ACC112 (cell line): Measurements from ENCODE around the gene MED23.
A peak's percentile ranks its signal among the peaks of the same experiment; 100 is the strongest.

Experiments used
- H2AFZ ChIP-seq: fragments of 200-600 bp; sonication (generic); one replicate; pipeline ENCODE4 v1.6.0; 2017; ENCODE audit warnings: antibody characterized with exemption, low read length; ENCODE audit not compliant: unreplicated experiment
- H3K27ac ChIP-seq: fragments of 200-600 bp; sonication (generic); 2 replicates; pipeline ENCODE4 v1.5.1; 2014; ENCODE audit warnings: low read depth, mild to moderate bottlenecking, antibody characterized with exemption, low read length, moderate library complexity
- H3K27me3 ChIP-seq: fragments of 200-600 bp; sonication (generic); 2 replicates; pipeline ENCODE4 v1.6.1; 2014; ENCODE audit warnings: mild to moderate bottlenecking, antibody characterized with exemption, low read length, moderate library complexity, mixed read lengths; ENCODE audit not compliant: insufficient read depth
- H3K36me3 ChIP-seq: fragments of 200-600 bp; sonication (generic); 2 replicates; pipeline ENCODE4 v1.6.1; 2016; ENCODE audit warnings: mild to moderate bottlenecking, antibody characterized with exemption, low read length, moderate library complexity, mixed read lengths; ENCODE audit not compliant: insufficient read depth
- H3K4me1 ChIP-seq: fragments of 200-600 bp; sonication (generic); one replicate; pipeline ENCODE4 v1.6.1; 2016; ENCODE audit warnings: low read length, mixed read lengths; ENCODE audit not compliant: insufficient read depth, unreplicated experiment, control insufficient read depth
- H3K4me3 ChIP-seq: fragments of 200-600 bp; sonication (generic); 2 replicates; pipeline ENCODE4 v1.5.1; 2014; ENCODE audit warnings: mild to moderate bottlenecking, low read depth, low read length
- H3K79me2 ChIP-seq: fragments of 200-600 bp; sonication (generic); one replicate; pipeline ENCODE4 v1.6.0; 2016; ENCODE audit warnings: low read length; ENCODE audit not compliant: control insufficient read depth, unreplicated experiment, insufficient read depth

Gene MED23

GRCh38 chr6:131602781-131603312, 25.2 kb downstream of the MED23 start:
- peaks cover 42% of the 10 kb centered on the region for H3K36me3 ChIP-seq
- H3K4me1 ChIP-seq: peaks cover 8% of the 10 kb centered on the region
- no peak overlapping the region for H3K4me3 ChIP-seq
- H3K79me2 ChIP-seq: no peaks in the 10 kb centered on the region
- no peaks in the 10 kb centered on the region for H3K27me3 ChIP-seq
- H3K27ac ChIP-seq: peak overlapping the region; percentile 65
- H2AFZ ChIP-seq: no peak overlapping the region

GRCh38 chr6:131600716-131601115, 27.3 kb downstream of the MED23 start:
- no peaks in the 10 kb centered on the region for H3K79me2 ChIP-seq
- H3K27me3 ChIP-seq: no peaks in the 10 kb centered on the region
- peaks cover 8% of the 10 kb centered on the region for H3K4me1 ChIP-seq
- no peak overlapping the region for H3K27ac ChIP-seq
- peaks cover 45% of the 10 kb centered on the region for H3K36me3 ChIP-seq
- H2AFZ ChIP-seq: no peak overlapping the region
- H3K4me3 ChIP-seq: no peak overlapping the region

- Histone ChIP-seq H3K4me1 (no peaks in the 10 kb centered on the region), H3K27me3 (no peaks in the 10 kb centered on the region), H3K27ac (no peak overlapping the region), H3K79me2 (no peaks in the 10 kb centered on the region), H3K36me3 (peaks cover 66% of the 10 kb centered on the region), H2AFZ (no peak overlapping the region), H3K4me3 (no peak overlapping the region)
Observed at GRCh38 chr6:131597446-131597845, 30.6 kb downstream of the MED23 start.

- H2AFZ ChIP-seq: no peak overlapping the region
- H3K4me1 ChIP-seq: no peaks in the 10 kb centered on the region
- no peaks in the 10 kb centered on the region for H3K27me3 ChIP-seq
- no peaks in the 10 kb centered on the region for H3K79me2 ChIP-seq
- no peak overlapping the region for H3K4me3 ChIP-seq
- peaks cover 55% of the 10 kb centered on the region for H3K36me3 ChIP-seq
- no peak overlapping the region for H3K27ac ChIP-seq
Observed at GRCh38 chr6:131594074-131594473, 34.0 kb downstream of the MED23 start.

GRCh38 chr6:131592935-131593334, 35.1 kb downstream of the MED23 start:
- no peaks in the 10 kb centered on the region for H3K4me1 ChIP-seq
- H3K79me2 ChIP-seq: no peaks in the 10 kb centered on the region
- no peak overlapping the region for H2AFZ ChIP-seq
- H3K27me3 ChIP-seq: no peaks in the 10 kb centered on the region
- no peak overlapping the region for H3K27ac ChIP-seq
- peaks cover 53% of the 10 kb centered on the region for H3K36me3 ChIP-seq
- H3K4me3 ChIP-seq: no peak overlapping the region

GRCh38 chr6:131588643-131589042, 39.4 kb downstream of the MED23 start:
- Histone ChIP-seq H3K27me3 (no peaks in the 10 kb centered on the region), H3K4me3 (no peak overlapping the region), H3K27ac (no peak overlapping the region), H2AFZ (no peak overlapping the region), H3K4me1 (no peaks in the 10 kb centered on the region), H3K36me3 (peaks cover 36% of the 10 kb centered on the region), H3K79me2 (no peaks in the 10 kb centered on the region)

- no peak overlapping the region for H3K4me3 ChIP-seq
- no peaks in the 10 kb centered on the region for H3K79me2 ChIP-seq
- H3K4me1 ChIP-seq: no peaks in the 10 kb centered on the region
- H2AFZ ChIP-seq: no peak overlapping the region
- no peak overlapping the region for H3K27ac ChIP-seq
- H3K27me3 ChIP-seq: no peaks in the 10 kb centered on the region
- peaks cover 39% of the 10 kb centered on the region for H3K36me3 ChIP-seq
Observed at GRCh38 chr6:131587909-131588308, 40.1 kb downstream of the MED23 start.

- no peaks in the 10 kb centered on the region for H3K79me2 ChIP-seq
- no peaks in the 10 kb centered on the region for H3K27me3 ChIP-seq
- no peaks in the 10 kb centered on the region for H3K4me1 ChIP-seq
- H3K4me3 ChIP-seq: no peak overlapping the region
- peaks cover 34% of the 10 kb centered on the region for H3K36me3 ChIP-seq
- no peak overlapping the region for H3K27ac ChIP-seq
- H2AFZ ChIP-seq: no peak overlapping the region
Observed at GRCh38 chr6:131586543-131586942, 41.5 kb downstream of the MED23 start.

- Histone ChIP-seq H3K4me3 (no peak overlapping the region), H2AFZ (no peak overlapping the region), H3K36me3 (peaks cover 27% of the 10 kb centered on the region), H3K27me3 (no peaks in the 10 kb centered on the region), H3K4me1 (no peaks in the 10 kb centered on the region), H3K79me2 (no peaks in the 10 kb centered on the region), H3K27ac (no peak overlapping the region)
Observed at GRCh38 chr6:131581523-131581922, 46.5 kb downstream of the MED23 start.

GRCh38 chr6:131575834-131576478, 52.1 kb downstream of the MED23 start:
- no peak overlapping the region for H3K27ac ChIP-seq
- peaks cover 17% of the 10 kb centered on the region; the same call in 1 of the 2 replicates for H3K36me3 ChIP-seq
- no peaks in the 10 kb centered on the region for H3K79me2 ChIP-seq
- no peaks in the 10 kb centered on the region for H3K27me3 ChIP-seq
- H2AFZ ChIP-seq: no peak overlapping the region
- H3K4me1 ChIP-seq: no peaks in the 10 kb centered on the region
- H3K4me3 ChIP-seq: no peak overlapping the region

GRCh38 chr6:131574686-131575085, 53.4 kb downstream of the MED23 start:
- Histone ChIP-seq H3K27me3 (no peaks in the 10 kb centered on the region), H3K4me1 (no peaks in the 10 kb centered on the region), H3K36me3 (0 out of 2 replicates have a peak, but pooled peaks cover 7% of the 10 kb centered on the region), H3K4me3 (no peak overlapping the region), H3K79me2 (no peaks in the 10 kb centered on the region), H2AFZ (no peak overlapping the region), H3K27ac (no peak overlapping the region)
